ENCODE data around the gene POLR1G. TPM values are rescaled to one million over a fixed set of nuclear protein-coding genes. Genes with fewer than 3 reads are reported as not detected.

Gene POLR1G
- total and polyA plus RNA-seq, 9 of the 15 experiments (the other 6 are each of a cell fraction or from before 2014, with no cell fraction given) = 3.0 to 50.1 (median 27.4) TPM

- TF ChIP-seq CHD7 (IDR thresholded peaks at IDR 0.05; ENCODE audit: low read depth, low read length) = no peak
- peak; percentile 63 for TF ChIP-seq EGR1 (conservative IDR thresholded peaks at IDR 0.05)
- peak; percentile 60; the same call in 1 of the 2 replicates for TF ChIP-seq MTA3 (IDR thresholded peaks at IDR 0.05; ENCODE audit: borderline replicate concordance)
- TF ChIP-seq BRF2 (IDR thresholded peaks at IDR 0.05; ENCODE audit: borderline replicate concordance, insufficient read depth, insufficient read length) = no peak
- peak; percentile 62 for TF ChIP-seq PHF20 (IDR thresholded peaks at IDR 0.05; ENCODE audit: partially characterized antibody)
- peak; percentile 65 for TF ChIP-seq E2F6 (IDR thresholded peaks at IDR 0.05; ENCODE audit: borderline replicate concordance in 1 of 2, extremely low read depth in 1 of 2, insufficient read depth in 1 of 2, insufficient read length in 1 of 2, low read depth in 1 of 2, low read length in 1 of 2, poor library complexity in 1 of 2, severe bottlenecking in 1 of 2)
- TF ChIP-seq GTF2E2 (tag; IDR thresholded peaks at IDR 0.05) = peak; percentile 86
- TF ChIP-seq ETS1 (conservative IDR thresholded peaks at IDR 0.05; ENCODE audit: control insufficient read depth, low read depth, low read length) = no peak; the same call in 1 of the 2 replicates
- TF ChIP-seq TBL1XR1 (IDR thresholded peaks at IDR 0.05; ENCODE audit: low read length in 2 of 2) = no peak; a peak in 1 of 4 replicates
- TF ChIP-seq POLR2B (IDR thresholded peaks at IDR 0.05; ENCODE audit: low read depth, partially characterized antibody) = peak; percentile 76
- TF ChIP-seq PHF21A (IDR thresholded peaks at IDR 0.05; ENCODE audit: borderline replicate concordance, low read depth) = no peak
Observed at GRCh38 chr19:45423589-45424190, 17.2 kb downstream of the POLR1G start, which contains the start of gene ERCC1 (continued).

Measured in K562 (cell line).